A673 (cell line): ENCODE data around the gene LIPF. TPM values are rescaled to one million over a fixed set of nuclear protein-coding genes. Genes with fewer than 3 reads are reported as not detected.

ENCODE experiments used
- BruUV-seq: library from RNA; stranded (reverse); fragments of 400-500 nt; replicated peaks from 2 replicates; lab custom pipeline; 2021; lab: Mats Ljungman, UMichigan
- CTCF ChIA-PET: fragments of 300-600 bp; sonication (Branson Sonifier 250); formaldehyde crosslinking; loops from one replicate; lab custom pipeline; 2022; ENCODE audit warnings: antibody characterized with exemption; lab: Charles Lee
- POLR2A ChIA-PET: fragments of 300-600 bp; sonication (Branson Sonifier 250); formaldehyde crosslinking; loops from one replicate; lab custom pipeline; 2022; ENCODE audit warnings: antibody characterized with exemption; ENCODE audit not compliant: low non-redundant PET; lab: Charles Lee
- DNase-seq: peaks from one replicate; pipeline ENCODE4 v3.0.0-alpha.2; 2015; ENCODE audit warnings: low spot score
- H3K27ac ChIP-seq: fragments of 200-600 bp; sonication (generic); 2 replicates; pipeline ENCODE4 v1.5.1; 2016; ENCODE audit warnings: mixed run types, low read depth, mild to moderate bottlenecking, mixed read lengths, antibody characterized with exemption, low read length; ENCODE audit not compliant: poor library complexity, severe bottlenecking
- H3K27me3 ChIP-seq: fragments of 200-600 bp; sonication (generic); replicated peaks from 2 replicates; pipeline ENCODE4 v1.6.1; 2017; ENCODE audit warnings: mixed run types, low read depth, mild to moderate bottlenecking, mixed read lengths, antibody characterized with exemption, low read length; ENCODE audit not compliant: insufficient read depth, poor library complexity
- H3K36me3 ChIP-seq: fragments of 200-600 bp; sonication (generic); 2 replicates; pipeline ENCODE4 v1.6.1; 2016; ENCODE audit warnings: mixed run types, mild to moderate bottlenecking, mixed read lengths, antibody characterized with exemption, low read length; ENCODE audit not compliant: insufficient read depth, poor library complexity, severe bottlenecking
- H3K4me1 ChIP-seq: fragments of 200-600 bp; sonication (generic); 2 replicates; pipeline ENCODE4 v1.6.1; 2017; ENCODE audit warnings: mixed run types, mild to moderate bottlenecking, mixed read lengths, antibody characterized with exemption, low read length; ENCODE audit not compliant: insufficient read depth, poor library complexity, severe bottlenecking
- H3K4me3 ChIP-seq: fragments of 200-600 bp; sonication (generic); 2 replicates; pipeline ENCODE4 v1.5.1; 2016; ENCODE audit warnings: low read depth, mixed run types, mild to moderate bottlenecking, mixed read lengths, low read length; ENCODE audit not compliant: poor library complexity, severe bottlenecking
- H3K9me3 ChIP-seq: fragments of 200-600 bp; sonication (generic); 2 replicates; pipeline ENCODE4 v1.6.1; 2016; ENCODE audit warnings: mixed run types, low read depth, mild to moderate bottlenecking, mixed read lengths, antibody characterized with exemption, low read length; ENCODE audit not compliant: poor library complexity, severe bottlenecking
- EZH2 ChIP-seq: fragments of 200-600 bp; sonication (generic); IDR thresholded peaks from 2 replicates; pipeline ENCODE4 v1.6.1; 2017; ENCODE audit warnings: borderline replicate concordance, low read depth, mild to moderate bottlenecking, mixed read lengths, antibody characterized with exemption, low read length; ENCODE audit not compliant: poor library complexity, severe bottlenecking
- intact Hi-C: fragments of 100-400 bp; cut with micrococcal nuclease; formaldehyde crosslinking; loops from one replicate; pipeline ENCODE4 v1.10.0; 2022; ENCODE audit not compliant: unreplicated experiment
- total RNA-seq: library from RNA; stranded (reverse); gene quantifications from 2 replicates; pipeline ENCODE4 v1.2.3, GENCODE V29; 2021
- TF ChIP-seq, protein P1 (sequence below): fragments of 300-800, 200-600 bp; sonication (generic); conservative IDR thresholded peaks from 2 replicates; pipeline ENCODE4 v1.5.1; 2017; ENCODE audit warnings: low read depth, mild to moderate bottlenecking, antibody characterized with exemption, low read length, moderate library complexity, mixed read lengths

LIPF gene
- total RNA-seq, 1 experiment from 2014 or later = not detected

DNA sequence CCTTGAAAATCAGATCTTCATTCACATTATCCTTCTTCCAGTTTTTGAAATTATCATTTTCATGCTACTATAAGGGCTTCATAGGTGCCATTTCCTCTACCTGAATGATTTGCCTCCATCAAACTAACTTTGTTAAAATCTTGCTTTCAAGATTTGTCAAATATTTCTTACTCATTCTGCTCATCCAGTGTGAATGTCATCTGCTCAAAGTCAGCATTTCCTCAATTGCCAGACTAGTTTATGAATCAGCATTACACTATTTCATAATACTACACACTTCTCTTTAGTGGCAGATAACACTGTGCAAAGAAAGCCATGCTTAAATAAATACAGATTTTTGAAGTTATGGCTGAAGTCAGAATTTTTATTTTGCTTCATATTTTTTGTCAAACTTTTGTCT lies 21.3 kb upstream of the LIPF start:
- Histone ChIP-seq H3K9me3 (peaks cover 3% of the 10 kb centered on the region), H3K27ac (no peak overlapping the region), H3K4me1 (no peaks in the 10 kb centered on the region), H3K4me3 (no peak overlapping the region), H3K27me3 (no peaks in the 10 kb centered on the region), H3K36me3 (no peaks in the 10 kb centered on the region)
- intact Hi-C loops = no loop called here
- BruUV-seq = no TSS peak
- POLR2A ChIA-PET = no interaction called here
- CTCF ChIA-PET = no interaction called here
- no peak for DNase-seq
- TF ChIP-seq, protein P1, sequence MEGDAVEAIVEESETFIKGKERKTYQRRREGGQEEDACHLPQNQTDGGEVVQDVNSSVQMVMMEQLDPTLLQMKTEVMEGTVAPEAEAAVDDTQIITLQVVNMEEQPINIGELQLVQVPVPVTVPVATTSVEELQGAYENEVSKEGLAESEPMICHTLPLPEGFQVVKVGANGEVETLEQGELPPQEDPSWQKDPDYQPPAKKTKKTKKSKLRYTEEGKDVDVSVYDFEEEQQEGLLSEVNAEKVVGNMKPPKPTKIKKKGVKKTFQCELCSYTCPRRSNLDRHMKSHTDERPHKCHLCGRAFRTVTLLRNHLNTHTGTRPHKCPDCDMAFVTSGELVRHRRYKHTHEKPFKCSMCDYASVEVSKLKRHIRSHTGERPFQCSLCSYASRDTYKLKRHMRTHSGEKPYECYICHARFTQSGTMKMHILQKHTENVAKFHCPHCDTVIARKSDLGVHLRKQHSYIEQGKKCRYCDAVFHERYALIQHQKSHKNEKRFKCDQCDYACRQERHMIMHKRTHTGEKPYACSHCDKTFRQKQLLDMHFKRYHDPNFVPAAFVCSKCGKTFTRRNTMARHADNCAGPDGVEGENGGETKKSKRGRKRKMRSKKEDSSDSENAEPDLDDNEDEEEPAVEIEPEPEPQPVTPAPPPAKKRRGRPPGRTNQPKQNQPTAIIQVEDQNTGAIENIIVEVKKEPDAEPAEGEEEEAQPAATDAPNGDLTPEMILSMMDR = no peak
- no peak for TF ChIP-seq EZH2

DNA sequence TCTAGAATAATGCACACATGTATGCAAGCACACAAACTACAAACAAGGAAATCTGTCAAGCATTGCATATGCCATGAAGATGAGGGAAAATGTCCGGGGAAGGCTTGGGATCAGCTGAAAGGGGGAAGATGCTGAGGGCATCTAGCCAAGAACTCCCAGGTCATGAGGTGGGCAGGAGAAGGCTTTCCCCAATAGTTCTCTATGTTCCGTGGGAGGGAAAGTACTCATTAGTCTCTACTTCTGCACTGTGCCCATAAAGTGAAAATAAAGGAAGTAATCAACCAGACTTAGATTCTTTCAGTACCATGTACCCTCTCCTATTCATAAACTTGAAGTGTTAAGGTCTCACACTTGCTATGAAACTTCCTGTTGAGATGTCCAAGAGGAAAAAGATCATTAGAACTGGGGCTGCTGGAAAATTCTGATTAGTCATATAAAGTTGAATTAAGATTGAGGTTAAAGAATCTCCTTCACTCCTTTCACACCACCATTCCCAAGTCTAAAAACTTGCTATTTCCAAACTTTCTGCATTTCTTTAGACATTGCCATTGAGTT lies 17.1 kb upstream of the LIPF start:
- Histone ChIP-seq H3K27ac (no peak overlapping the region), H3K27me3 (no peaks in the 10 kb centered on the region), H3K4me1 (no peaks in the 10 kb centered on the region), H3K4me3 (no peak overlapping the region), H3K36me3 (no peaks in the 10 kb centered on the region), H3K9me3 (no peaks in the 10 kb centered on the region)
- intact Hi-C loops = no loop called here
- POLR2A ChIA-PET = no interaction called here
- BruUV-seq = no TSS peak
- CTCF ChIA-PET = no interaction called here
- no peak for TF ChIP-seq EZH2
- TF ChIP-seq, protein P1 = no peak
- peak; percentile 33 for DNase-seq

DNA sequence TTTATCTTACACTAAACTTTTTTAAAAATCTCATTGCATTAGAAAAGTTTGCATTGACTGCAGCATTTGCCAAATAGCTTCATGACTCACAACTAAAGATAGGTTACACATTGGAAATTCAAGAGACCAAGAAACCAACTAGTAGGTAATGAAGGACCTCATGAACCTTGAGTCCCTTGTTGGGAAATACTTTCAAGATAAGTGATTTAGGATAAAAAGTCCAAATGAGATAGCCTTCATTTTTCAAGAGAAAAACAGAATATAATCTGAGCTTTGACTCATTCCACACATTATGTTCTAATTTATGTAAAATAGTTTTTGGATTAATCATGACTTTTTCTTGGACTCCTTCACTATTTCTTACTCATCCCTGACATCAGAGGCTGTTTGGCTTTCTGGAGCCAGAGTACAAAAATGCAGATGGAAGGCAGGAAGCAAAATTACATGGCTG lies 13.1 kb upstream of the LIPF start:
- H3K36me3 ChIP-seq = no peaks in the 10 kb centered on the region
- CTCF ChIA-PET = no interaction called here
- intact Hi-C loops = no loop called here
- no peaks in the 10 kb centered on the region for H3K9me3 ChIP-seq
- POLR2A ChIA-PET = interaction anchor here (0.6 kb wide), 1 partner anchor 68 kb away, joined by 3 read pairs; the partner anchor contains the start of gene RNLS
- no peak overlapping the region for H3K4me3 ChIP-seq
- H3K27ac ChIP-seq = no peak overlapping the region
- no peaks in the 10 kb centered on the region for H3K27me3 ChIP-seq
- peak; percentile 58 for DNase-seq
- TF ChIP-seq EZH2 = no peak
- TF ChIP-seq, protein P1 = no peak
- H3K4me1 ChIP-seq = peaks cover 8% of the 10 kb centered on the region
- BruUV-seq = no TSS peak
